OCI-LY3 (cell line): Measurements from ENCODE around the gene CCDC142.
A peak's percentile ranks its signal among the peaks of the same experiment; 100 is the strongest.

Source experiments
- H2AFZ ChIP-seq: fragments of 200-600, 300-600 bp; shearing (Covaris generic); 2 replicates; pipeline ENCODE4 v1.6.0; 2014; ENCODE audit warnings: antibody characterized with exemption, low read depth, low read length
- H3K27ac ChIP-seq: fragments of 200-600, 300-600 bp; sonication (generic); 2 replicates; pipeline ENCODE4 v1.5.1; 2014; ENCODE audit warnings: mild to moderate bottlenecking, low read length, moderate library complexity, mixed read lengths
- H3K27me3 ChIP-seq: fragments of 200-600, 300-600 bp; sonication (generic); 2 replicates; pipeline ENCODE4 v1.6.1; 2014; ENCODE audit warnings: low read depth, low read length, mixed read lengths
- H3K36me3 ChIP-seq: fragments of 200-600, 300-600 bp; sonication (generic); replicated peaks from 2 replicates; pipeline ENCODE3; 2014; ENCODE audit warnings: low read depth, low read length, mixed read lengths
- H3K4me1 ChIP-seq: fragments of 300-600, 200-600 bp; sonication (generic); 2 replicates; pipeline ENCODE4 v1.6.1; 2014; ENCODE audit warnings: low read length, mixed read lengths
- H3K4me2 ChIP-seq: fragments of 200-600, 300-600 bp; sonication (generic); 2 replicates; pipeline ENCODE4 v1.6.1; 2014; ENCODE audit warnings: low read length, mixed read lengths
- H3K4me3 ChIP-seq: fragments of 300-600, 200-600 bp; sonication (generic); 2 replicates; pipeline ENCODE4 v1.5.1; 2014; ENCODE audit warnings: antibody characterized with exemption, mild to moderate bottlenecking, low read length, moderate library complexity
- H3K79me2 ChIP-seq: fragments of 300-600, 200-600 bp; shearing (Covaris generic); 2 replicates; pipeline ENCODE4 v1.6.1; 2014; ENCODE audit warnings: mild to moderate bottlenecking, low read length, mixed read lengths
- H3K9ac ChIP-seq: fragments of 300-600, 200-600 bp; shearing (Covaris generic); 2 replicates; pipeline ENCODE4 v1.6.0; 2014; ENCODE audit warnings: mild to moderate bottlenecking, low read length, moderate library complexity
- H3K9me3 ChIP-seq: fragments of 200-600, 300-600 bp; shearing (Covaris generic); 2 replicates; pipeline ENCODE4 v1.6.1; 2014; ENCODE audit warnings: low read length, mixed read lengths; ENCODE audit not compliant: insufficient read depth
- H4K20me1 ChIP-seq: fragments of 200-600, 300-600 bp; sonication (generic); 2 replicates; pipeline ENCODE4 v1.6.1; 2016; ENCODE audit warnings: low read length, mixed read lengths; ENCODE audit not compliant: insufficient read depth
- EZH2phosphoT487 ChIP-seq: fragments of 200-600 bp; shearing (Covaris generic); IDR thresholded peaks from 2 replicates; pipeline ENCODE4 v1.6.1; 2018; ENCODE audit warnings: antibody characterized with exemption, mixed run types, low read depth
- TF ChIP-seq, protein P1 (sequence below): fragments of 200-600, 300-600 bp; sonication (generic); IDR thresholded peaks from 2 replicates; pipeline ENCODE4 v1.5.1; 2014; ENCODE audit warnings: antibody characterized with exemption, low read length, low read depth

Gene CCDC142

DNA sequence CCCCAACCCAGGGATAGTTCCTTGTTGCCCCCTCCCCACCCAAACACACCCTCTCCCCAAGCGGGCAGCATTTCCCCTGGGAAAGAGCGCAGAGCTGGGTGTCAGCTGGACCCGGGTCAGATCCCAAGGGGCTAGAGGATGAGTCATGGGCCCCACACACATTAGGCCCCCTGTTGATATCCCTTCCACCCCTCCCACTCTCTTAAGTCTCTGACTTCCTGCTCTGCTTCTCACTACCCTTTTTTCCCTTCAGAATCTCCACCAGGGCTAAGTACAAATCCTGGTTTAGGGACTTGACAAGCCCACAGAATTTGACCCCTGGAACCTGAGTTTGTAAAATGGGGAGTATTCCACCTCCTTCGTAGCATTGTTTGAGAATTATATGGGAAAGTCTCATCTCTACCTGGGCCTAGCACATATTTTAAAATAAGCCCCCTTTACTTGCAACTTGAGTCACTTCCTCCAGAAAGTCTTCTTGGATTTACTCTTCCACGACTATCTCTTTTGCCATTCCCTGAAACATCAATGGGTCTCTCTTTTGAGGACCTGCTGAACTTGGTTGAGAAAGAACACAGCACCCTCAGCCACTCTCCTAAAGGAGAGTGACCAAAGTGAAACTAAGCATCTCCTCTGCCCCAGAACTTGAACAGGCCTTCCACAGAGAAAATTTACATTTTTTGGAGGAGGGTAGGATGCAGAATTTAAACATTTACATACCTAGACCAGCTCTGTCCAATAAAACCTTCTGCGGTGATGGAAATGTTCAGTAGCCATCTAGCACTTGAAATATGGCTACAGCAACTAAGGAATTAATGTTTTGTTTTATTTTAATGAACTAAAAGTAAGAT, 45.7 kb downstream of the CCDC142 start:
- Histone ChIP-seq H3K79me2 (no peaks in the 10 kb centered on the region), H3K9me3 (no peaks in the 10 kb centered on the region), H3K4me1 (peaks cover 35% of the 10 kb centered on the region), H3K4me2 (peak overlapping the region; percentile 62), H3K9ac (no peak overlapping the region), H4K20me1 (no peaks in the 10 kb centered on the region), H3K36me3 (no peaks in the 10 kb centered on the region), H3K4me3 (peak overlapping the region; percentile 41), H2AFZ (no peak overlapping the region), H3K27me3 (no peaks in the 10 kb centered on the region), H3K27ac (peak overlapping the region; percentile 44)
- TF ChIP-seq, protein P1, sequence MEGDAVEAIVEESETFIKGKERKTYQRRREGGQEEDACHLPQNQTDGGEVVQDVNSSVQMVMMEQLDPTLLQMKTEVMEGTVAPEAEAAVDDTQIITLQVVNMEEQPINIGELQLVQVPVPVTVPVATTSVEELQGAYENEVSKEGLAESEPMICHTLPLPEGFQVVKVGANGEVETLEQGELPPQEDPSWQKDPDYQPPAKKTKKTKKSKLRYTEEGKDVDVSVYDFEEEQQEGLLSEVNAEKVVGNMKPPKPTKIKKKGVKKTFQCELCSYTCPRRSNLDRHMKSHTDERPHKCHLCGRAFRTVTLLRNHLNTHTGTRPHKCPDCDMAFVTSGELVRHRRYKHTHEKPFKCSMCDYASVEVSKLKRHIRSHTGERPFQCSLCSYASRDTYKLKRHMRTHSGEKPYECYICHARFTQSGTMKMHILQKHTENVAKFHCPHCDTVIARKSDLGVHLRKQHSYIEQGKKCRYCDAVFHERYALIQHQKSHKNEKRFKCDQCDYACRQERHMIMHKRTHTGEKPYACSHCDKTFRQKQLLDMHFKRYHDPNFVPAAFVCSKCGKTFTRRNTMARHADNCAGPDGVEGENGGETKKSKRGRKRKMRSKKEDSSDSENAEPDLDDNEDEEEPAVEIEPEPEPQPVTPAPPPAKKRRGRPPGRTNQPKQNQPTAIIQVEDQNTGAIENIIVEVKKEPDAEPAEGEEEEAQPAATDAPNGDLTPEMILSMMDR, result no peak
- TF ChIP-seq EZH2phosphoT487, result no peak

DNA sequence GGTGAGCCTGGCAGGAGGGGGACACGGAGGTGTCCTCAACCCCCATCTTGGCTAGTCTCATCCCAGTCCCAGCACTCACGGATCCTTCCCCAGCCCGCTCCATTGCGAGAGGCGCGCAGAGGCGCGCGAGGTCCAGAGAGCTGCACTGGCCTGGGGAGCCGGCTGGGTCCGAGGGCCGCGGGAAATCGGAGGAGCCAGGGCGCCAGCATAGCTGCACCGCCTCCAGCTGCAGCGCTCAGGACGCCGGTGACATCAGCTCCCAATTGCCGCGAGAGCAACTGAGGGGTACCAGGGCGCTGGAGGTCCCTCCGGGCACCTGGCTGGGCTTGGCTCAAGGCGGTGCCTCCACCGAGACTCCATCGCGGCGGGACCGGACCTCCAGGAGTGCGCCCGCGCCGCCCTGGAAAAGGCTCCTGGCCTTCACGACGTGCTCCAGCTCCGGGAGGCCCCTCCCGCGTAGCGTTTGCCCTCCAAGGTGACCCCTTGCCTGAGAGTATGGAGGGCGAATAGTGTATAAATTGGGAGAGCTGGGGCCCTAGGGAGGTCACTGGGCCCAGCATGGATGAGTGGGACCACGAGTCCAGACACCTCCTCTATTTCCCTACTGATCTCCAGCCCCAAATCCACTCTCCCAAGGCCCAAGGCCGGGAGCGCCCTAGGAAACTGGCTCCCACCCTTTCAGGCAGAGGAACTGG, 46.5 kb downstream of the CCDC142 start:
- Histone ChIP-seq H3K9me3 (no peaks in the 10 kb centered on the region), H3K4me2 (peak overlapping the region; percentile 62), H2AFZ (no peak overlapping the region), H4K20me1 (no peaks in the 10 kb centered on the region), H3K27me3 (no peaks in the 10 kb centered on the region), H3K4me1 (peaks cover 35% of the 10 kb centered on the region), H3K36me3 (no peaks in the 10 kb centered on the region), H3K27ac (peak overlapping the region; percentile 44), H3K4me3 (peak overlapping the region; percentile 23; the same call in 1 of the 2 replicates), H3K9ac (no peak overlapping the region), H3K79me2 (no peaks in the 10 kb centered on the region)
- TF ChIP-seq, protein P1, result no peak
- no peak for TF ChIP-seq EZH2phosphoT487

DNA sequence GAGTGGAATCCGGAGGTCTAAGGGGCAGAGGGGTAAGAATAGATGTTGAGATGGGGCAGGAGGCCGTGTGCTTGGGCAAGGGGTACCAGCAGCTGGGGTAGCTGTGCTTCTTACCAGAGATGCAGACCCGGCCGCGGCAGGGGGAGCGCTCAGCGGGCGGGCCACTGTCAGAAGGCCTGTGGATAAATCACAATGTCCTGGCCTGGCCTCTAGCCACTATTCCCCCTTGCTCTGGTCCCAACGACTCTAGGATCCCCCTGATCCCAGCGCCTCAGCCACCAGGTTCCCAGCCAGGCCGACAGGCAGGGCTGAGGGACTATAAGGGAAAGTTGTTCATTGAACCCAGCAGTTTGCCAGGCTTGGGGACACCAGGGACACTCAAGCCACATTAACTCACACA, 52.3 kb downstream of the CCDC142 start:
- H3K4me1 ChIP-seq, result no peaks in the 10 kb centered on the region
- H3K36me3 ChIP-seq, result peaks cover 9% of the 10 kb centered on the region
- no peak overlapping the region for H2AFZ ChIP-seq
- H4K20me1 ChIP-seq, result no peaks in the 10 kb centered on the region
- H3K9ac ChIP-seq, result no peak overlapping the region
- H3K79me2 ChIP-seq, result no peaks in the 10 kb centered on the region
- no peak overlapping the region for H3K4me2 ChIP-seq
- H3K9me3 ChIP-seq, result no peaks in the 10 kb centered on the region
- H3K4me3 ChIP-seq, result no peak overlapping the region
- H3K27me3 ChIP-seq, result no peaks in the 10 kb centered on the region
- H3K27ac ChIP-seq, result no peak overlapping the region
- TF ChIP-seq, protein P1, result no peak
- no peak for TF ChIP-seq EZH2phosphoT487
